Right renal cortex interstitium (tissue), 3 donors: ENCODE data around the gene TEX29. TPM values are rescaled to one million over a fixed set of nuclear protein-coding genes. Genes with fewer than 3 reads are reported as not detected.

ENCODE experiments used
- DNase-seq, 3 donors: peaks; one replicate each; pipeline ENCODE4 v3.0.0-alpha.2; 2013; ENCODE audit warnings: low read depth in 3 of 3, low spot score in 2 of 3
- polyA plus RNA-seq, 3 donors: library from polyadenylated mRNA; unstranded; fragments of 120-200 nt; gene quantifications; one replicate each; pipeline ENCODE4 v1.2.1, GENCODE V29; 2013; ENCODE audit not compliant: insufficient read length in 3 of 3

TEX29 gene
- polyA plus RNA-seq, 3 donors = 0.35 to 0.37 TPM; not detected in 1

- DNase-seq = no peak
These were observed 32.2 kb upstream of the TEX29 start for GRCh38 chr13:111288276-111288675.

GRCh38 chr13:111289251-111289650, 31.2 kb upstream of the TEX29 start:
- DNase-seq = no peak

GRCh38 chr13:111291908-111292307, 28.5 kb upstream of the TEX29 start:
- DNase-seq = no peak

GRCh38 chr13:111292710-111293485, 27.5 kb upstream of the TEX29 start:
- no peak for DNase-seq

GRCh38 chr13:111295886-111296285, 24.6 kb upstream of the TEX29 start:
- DNase-seq = no peak

GRCh38 chr13:111296417-111296816, 24.0 kb upstream of the TEX29 start:
- DNase-seq = no peak

GRCh38 chr13:111298214-111298975, 22.0 kb upstream of the TEX29 start:
- DNase-seq = no peak

GRCh38 chr13:111302045-111302726, 18.3 kb upstream of the TEX29 start:
- no peak for DNase-seq

- DNase-seq = no peak
These were observed 16.9 kb upstream of the TEX29 start for GRCh38 chr13:111303559-111303958.

- no peak for DNase-seq
These were observed 16.3 kb upstream of the TEX29 start for GRCh38 chr13:111304041-111304544.

- DNase-seq = no peak
These were observed 15.7 kb upstream of the TEX29 start for GRCh38 chr13:111304603-111305289.

GRCh38 chr13:111312944-111313590, 7.4 kb upstream of the TEX29 start:
- DNase-seq = no peak

- no peak for DNase-seq
These were observed 6.5 kb upstream of the TEX29 start for GRCh38 chr13:111313911-111314425.

- DNase-seq = no peak
These were observed 5.6 kb upstream of the TEX29 start for GRCh38 chr13:111314852-111315251.

- no peak for DNase-seq
These were observed 5.0 kb upstream of the TEX29 start for GRCh38 chr13:111315347-111315995.

GRCh38 chr13:111316161-111316730, 4.2 kb upstream of the TEX29 start:
- DNase-seq = no peak

GRCh38 chr13:111317042-111317550, 3.3 kb upstream of the TEX29 start:
- no peak for DNase-seq

- no peak for DNase-seq
These were observed 2.7 kb upstream of the TEX29 start for GRCh38 chr13:111317571-111318345.
